ENCODE measurements around the gene MXRA7.
"Not testable (repeated sequence)": the region's sequence is repeated elsewhere in the genome, so short reads cannot be mapped to it uniquely, and the experiment has no call there.

The MXRA7 gene

DNA sequence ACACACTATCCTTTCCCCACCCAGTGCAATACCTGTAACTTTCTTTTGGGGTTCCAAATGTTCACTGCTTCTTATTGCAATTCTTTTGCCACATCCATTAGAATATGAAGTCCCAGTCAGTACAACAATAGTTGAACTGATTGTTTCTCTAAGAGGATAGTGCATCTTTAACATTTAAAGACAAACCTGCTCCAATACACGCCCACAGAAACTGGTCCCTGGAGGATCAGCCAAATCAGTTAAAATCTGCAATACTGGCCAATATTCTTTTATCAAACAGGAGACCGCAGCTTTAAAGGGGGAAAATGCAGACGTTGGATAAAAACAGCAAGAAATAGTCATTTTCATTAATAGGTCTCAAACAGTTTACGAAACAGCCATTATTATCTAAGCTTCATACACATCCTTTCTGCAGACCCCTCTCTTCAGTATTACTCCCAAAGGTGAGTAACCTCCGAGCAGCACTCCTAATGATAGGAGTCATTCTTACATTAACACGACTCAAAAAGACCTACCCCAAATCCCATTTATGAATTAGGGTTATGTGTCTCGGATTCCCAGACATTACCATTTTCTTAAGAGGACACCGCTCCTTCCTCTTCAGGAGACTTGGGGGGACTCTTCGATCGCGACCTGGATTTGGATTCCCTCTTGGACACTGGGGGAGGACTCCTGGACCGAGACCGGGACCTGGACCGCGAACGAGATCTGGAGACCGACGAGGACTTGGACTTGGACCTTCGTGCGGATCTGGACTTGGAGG lies 25.0 kb upstream of the MXRA7 start:
- no peak for DNase-seq

DNA sequence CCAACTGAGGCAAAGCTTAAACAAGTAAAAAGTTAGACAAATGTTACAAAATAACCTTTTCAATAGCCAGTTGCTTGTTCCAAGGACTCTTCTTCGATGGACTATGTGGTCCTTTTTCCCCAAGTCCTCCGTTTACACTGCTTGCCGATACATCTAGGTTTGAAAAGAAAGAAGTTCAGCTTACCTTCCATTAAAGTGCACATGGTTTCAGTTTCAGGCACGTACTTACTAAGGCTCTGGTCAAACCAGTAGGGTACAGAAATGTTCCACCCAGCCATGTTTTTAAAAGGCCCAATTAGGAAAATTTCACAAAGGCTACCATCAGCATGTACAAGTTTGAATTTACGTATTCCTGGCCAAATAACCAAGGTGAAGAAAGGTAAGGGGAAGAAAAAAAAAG lies 24.2 kb upstream of the MXRA7 start:
- no peak for DNase-seq

DNA sequence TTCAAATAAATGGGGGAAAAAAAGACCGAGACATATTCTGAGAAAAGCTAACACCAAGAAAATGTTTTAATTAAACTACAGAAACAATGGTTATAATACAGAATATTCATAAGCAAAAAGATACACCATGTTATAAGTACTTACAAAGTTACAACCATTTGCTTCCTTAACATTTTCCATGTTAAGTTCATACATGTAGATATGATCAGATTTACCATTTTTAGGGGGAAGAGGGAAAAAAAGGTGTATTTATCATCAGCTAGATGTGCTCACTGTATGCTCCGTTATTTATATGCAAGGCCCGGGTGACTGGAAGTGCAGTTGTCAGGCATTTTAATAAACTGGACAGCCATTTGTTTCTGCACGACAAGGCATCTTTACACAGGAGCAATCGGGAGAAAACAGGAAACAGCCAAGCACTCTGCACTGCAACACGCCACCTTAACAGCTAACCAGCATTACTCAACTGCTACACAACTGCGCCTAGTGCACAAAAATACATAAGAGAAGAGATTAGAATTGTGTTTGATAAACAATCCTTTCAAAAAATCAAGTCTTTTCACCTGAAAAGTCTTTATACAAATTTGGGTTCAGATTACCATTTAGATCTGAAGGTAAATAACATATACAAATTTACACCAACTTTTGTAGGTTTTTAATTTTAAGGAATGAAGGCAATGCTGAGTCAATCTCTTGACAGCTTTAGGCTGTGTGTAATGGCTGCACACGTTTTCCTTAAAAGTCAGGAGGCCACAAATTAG lies 23.5 kb upstream of the MXRA7 start:
- no peak for DNase-seq

DNA sequence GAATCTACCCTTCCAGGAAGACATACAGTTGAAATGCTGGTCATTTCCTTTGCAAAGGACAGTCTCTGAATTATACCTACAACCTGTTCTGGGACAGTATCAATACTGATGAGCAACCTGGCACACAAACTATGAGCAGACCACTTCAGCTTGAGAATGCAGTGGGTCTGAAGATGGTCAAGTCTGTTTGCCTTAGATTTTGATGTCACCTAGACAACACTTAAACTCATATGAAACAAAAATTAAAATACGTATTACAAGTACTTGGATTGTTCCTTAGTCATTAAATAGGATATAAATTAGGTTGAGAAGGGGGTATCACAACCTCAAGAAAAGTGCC lies 22.8 kb upstream of the MXRA7 start:
- no peak for DNase-seq

DNA sequence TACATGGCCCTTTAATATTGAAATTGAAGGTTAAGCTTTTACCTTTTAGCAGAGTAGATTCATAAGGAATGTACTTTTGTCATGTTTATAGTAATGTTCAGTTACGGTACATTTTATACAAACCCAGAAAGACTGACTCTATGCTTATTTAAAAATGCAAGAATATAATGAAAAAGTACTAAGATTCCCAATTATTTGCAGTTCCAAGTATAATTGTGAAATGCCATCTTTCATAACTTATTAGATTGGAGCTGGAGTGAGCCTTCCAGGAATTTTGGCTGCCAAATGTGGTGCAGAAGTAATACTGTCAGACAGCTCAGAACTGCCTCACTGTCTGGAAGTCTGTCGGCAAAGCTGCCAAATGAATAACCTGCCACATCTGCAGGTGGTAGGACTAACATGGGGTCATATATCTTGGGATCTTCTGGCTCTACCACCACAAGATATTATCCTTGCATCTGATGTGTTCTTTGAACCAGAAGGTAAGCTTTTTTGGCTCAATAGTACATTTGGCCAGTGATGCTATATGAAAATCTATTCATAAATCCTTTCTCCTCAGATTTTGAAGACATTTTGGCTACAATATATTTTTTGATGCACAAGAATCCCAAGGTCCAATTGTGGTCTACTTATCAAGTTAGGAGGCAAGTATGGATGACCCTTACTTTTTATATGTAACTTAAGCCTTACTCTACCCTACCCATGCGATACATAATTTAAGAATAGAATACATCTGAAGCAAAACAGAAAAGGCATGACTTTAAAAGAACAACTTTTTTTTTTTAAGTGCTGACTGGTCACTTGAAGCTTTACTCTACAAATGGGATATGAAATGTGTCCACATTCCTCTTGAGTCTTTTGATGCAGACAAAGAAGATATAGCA lies 22.2 kb upstream of the MXRA7 start:
- DNase-seq = no peak

DNA sequence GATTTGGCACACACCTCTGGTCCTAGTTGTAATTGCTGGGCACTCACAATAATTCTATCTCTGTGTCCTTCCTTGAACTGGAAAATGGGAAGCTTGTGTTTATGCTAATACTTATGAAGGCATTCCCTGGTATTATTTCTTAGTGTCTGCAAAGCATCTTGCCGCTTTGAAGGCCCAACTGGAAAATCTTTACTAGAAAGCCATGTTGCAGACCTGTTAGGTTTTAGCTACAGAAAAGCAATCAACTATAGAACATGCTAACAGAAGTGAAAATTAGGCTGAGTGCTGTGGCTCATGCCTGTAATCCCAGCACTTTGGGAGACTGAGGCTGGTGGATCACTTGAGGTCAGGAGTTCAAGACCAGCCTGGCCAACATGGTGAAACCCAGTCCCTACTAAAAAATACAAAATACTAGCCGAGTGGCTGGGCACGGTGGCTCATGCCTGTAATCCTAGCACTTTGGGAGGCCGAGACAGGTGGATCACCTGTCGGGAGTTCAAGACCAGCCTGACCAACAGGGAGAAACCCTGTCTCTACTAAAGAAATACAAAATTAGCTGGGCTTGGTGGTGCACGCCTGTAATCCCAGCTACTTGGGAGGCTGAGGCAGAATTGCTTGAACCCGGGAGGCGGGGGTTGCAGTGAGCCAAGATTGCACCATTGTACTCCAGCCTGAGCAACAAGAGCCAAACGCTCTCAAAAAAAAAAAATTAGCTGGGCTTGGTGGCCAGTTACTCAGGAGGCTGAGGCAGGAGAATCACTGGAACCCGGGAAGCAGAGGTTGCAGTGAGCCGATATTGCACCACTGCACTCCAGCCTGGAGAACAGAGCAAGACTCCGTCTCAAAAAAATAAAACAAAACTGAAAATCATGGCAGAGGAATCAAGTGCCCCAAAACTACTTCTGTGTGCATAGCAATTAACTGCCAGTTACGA lies 21.3 kb upstream of the MXRA7 start:
- not testable (repeated sequence) for DNase-seq

DNA sequence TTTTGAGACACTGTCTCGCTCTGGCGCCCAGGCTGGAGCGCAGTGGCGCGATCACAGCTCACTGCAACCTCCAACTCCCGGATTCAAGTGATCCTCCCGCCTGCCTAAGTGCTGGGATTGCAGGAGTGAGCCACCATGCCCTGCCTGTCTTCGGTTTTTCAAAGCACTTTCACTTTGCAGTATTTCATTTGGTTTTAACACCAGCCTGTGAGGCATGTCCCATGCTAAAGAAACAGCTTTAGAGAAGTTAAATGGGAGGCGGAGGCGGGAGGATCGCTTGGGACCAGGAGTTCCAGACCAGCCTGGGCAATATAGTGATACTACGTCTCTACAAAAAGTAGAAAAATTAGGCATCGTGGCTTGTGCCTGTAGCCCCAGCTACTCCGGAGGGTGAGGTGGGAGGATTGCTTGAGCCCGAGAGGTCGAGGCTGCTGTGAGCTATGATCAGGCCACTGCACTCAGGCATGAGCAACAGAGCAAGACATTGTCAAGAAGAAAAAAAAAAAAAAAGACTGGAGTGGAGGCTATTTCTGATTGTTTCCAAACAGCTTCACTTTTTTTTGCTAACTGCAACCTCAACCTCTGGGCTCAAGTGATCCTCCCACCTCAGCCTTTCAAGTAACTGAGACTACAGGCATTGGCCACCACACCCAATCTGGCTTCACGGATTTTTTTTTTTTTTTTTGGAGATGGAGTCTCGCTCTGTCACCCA lies 17.1 kb upstream of the MXRA7 start:
- no peak for DNase-seq

DNA sequence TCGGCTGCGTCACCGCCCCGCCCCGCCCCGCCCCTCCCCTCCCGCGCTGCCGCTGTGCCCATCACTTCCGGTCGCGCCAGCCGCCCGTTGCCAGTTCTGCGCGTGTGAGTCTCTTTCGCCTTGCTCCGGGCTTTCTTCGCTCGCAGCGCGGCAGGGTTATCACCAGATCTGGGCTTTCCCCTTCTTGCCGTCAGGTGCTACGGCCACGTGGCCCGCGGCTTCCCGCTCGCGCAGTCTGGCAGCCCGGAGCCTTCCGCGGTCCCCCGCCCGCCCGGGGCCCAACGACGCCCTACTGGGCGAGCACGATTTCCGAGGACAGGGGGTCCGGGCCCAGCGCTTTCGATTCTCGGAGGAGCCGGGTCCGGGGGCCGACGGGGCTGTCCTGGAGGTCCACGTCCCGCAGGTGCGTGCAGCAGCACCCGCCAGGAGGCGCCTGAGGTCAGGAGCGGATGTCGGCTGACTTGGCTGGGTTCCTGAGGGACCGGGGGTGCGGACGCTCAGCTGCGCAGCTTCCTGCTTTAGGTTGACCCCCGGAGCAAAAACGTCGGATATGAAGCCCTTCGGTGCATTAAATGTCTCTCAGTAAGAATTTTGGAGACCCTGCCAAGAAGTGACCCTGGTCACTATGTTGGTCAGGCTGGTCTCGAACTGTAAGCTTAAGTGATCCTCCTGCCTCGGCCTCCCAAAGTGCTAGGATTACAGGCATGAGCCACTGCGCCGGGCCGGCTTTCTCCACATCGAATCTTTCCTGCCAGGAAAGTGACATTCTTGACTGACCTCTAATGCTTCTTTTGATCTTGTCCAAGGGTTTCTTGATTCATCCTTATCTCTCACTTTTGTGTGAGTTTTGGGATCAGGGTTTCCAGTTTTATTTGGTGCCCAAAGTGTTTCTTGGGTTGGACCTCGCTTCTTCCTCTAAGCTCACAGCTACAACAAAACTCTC lies 16.3 kb upstream of the MXRA7 start, which contains the start of gene METTL23:
TSS of gene METTL23 (plus strand) at position 64 of the 943 bp plus-strand sequence. CDS start 2,872 bp downstream, outside the sequence.
- peak; percentile 73 for DNase-seq

DNA sequence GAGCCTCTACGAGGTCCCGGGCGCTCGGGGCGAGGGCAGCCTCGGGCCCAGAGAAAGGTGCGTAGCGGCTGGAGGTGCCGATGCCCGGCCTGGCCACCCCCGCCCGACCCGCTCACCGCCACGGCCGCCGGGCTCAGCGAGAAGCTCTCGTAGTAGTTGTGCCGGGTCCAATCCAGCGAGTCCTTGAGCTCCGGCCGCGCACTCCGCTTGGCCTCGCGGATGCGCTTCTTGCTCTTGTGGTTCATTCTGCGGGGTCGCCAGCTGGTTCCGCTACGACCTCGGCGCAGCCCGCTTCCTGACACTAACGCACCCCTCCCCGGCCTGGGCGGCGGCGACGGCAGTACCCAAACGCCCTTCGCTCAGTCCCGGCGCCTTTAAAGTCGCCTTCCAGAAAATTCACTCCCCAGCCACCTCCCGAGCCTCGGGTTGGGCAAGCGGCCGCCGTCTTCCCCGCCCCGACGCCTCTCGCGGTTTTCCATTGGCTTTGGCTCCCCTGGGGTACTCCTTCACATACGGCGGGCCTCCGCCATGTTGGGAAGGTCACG lies 15.5 kb upstream of the MXRA7 start, which contains the start of gene JMJD6:
TSS of gene JMJD6 (minus strand) at position 376 of the 545 bp plus-strand sequence. CDS start at position 245, 131 bp downstream.
- peak; percentile 89 for DNase-seq

DNA sequence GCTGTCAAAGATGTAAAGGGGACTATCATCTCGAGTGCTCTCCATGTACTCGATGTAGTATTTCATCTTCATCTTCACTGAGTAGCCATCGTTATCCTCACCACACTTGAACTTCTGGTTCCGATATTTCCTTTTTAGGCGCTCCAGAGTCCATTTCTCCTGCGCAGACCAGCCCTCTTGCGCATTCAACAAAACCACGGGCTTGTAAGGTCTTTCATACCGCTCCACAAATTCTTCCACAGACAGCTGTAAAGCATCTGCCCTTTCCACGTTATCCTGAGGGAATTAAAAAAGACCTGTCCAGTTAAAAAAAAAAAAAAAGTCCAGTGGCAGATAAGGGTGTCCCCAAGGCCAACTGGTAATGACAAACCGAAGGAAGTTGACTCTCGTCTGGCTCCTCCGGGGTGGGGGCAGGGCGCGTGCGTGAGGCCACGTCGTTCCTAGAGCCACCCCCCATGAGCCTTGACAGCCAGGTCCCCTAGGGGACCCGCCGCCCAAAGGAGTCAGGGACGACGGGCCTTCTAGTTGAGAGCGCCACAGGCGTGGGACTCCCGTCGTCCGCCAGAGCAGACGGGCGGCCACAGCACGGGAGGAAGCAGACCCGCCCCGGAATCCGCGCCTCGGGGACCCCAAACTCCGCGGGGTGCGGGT lies 14.9 kb upstream of the MXRA7 start:
- peak; percentile 52 for DNase-seq

DNA sequence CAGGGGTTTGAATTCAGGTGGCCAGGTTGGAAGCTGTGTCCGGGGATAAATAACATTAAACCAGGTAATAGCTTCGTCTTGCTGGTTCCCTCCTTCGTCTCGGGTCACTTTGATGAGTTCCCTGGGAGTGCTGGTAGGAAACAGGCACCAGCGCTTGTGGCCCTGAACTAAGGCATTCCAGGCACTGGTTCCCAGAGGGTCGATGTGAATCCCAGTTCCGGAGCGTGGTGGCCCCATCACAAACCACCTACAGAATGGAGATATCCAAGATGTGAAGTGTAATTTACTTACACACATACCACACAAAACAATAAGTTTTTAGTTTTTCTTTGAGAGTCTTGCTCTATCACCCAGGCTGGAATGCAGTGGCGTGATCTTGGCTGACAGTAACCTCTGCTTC lies 13.0 kb upstream of the MXRA7 start:
- DNase-seq = no peak

DNA sequence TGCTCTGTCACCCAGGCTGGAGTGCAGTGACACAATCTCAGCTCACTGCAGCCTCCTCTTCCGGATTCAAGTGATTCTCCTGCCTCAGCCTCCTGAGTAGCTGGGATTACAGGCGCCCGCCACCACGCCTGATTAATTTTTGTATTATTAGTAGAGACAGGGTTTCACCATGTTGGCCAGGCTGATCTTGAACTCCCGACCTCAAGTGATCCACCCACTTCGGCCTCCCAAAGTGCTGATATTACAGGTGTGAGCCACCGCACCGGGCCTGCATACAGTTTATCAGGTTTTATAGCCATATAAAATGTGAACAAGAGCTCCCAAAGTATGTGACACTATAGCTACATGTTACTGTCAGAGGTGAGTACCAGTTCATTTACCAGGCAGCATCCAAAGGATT lies 12.2 kb upstream of the MXRA7 start:
- DNase-seq = not testable (repeated sequence)

DNA sequence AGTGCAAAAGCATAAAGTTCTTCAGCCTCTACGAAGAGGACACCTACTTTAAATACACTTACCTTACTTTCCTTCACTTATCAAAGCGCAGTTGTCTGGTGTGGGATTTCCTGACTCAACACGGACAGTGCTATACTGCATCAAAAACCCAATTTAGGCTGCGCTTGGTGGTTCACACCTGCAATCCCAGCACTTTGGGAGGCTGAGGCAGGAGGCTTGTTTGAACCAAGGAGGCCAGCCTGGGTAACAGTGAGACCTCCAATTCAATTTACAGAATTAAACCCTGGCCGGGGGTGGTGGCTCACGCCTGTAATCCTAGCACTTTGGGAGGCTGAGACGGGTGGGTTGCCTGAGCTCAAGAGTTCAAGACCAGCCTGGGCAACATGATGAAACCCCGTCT lies 11.5 kb upstream of the MXRA7 start:
- DNase-seq = no peak

DNA sequence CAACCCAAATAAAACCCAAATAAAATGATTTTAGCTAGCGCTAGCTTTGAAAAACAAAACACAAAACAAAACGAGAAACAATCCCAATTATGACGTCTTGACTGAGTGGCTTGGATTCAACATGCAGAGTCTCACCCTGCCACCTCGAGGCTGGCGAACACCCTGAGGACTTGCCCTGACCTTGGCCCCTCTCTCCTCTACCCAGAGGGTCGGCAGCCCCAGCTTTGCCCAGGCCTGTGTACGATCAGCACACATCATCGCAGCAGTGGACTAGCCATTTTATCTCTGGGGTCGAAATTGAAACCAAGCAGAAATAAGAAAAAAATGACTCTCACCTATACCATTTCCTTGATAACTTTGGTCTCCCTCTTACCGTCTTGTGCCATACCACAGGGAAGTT lies 10.7 kb upstream of the MXRA7 start:
- no peak for DNase-seq

DNA sequence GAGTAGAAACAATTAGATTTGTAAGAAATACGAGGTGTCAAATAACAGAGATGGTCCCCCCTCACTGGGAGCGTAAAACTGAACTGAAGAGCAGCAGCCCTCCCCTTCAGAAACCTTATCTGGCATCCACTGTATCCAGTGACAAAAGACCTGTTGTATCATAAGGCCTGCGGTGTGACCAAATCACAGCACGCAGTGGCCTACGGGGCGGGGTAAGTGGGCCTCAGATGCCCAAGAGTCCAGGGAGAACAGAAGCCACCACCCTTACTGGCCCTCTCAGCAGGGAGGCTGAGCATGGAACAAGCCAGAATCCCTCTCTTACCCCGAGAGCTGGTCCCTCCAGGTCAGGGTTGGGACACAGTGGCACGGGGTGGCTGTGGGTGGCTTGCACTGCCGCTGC lies 10.2 kb upstream of the MXRA7 start:
- no peak for DNase-seq

DNA sequence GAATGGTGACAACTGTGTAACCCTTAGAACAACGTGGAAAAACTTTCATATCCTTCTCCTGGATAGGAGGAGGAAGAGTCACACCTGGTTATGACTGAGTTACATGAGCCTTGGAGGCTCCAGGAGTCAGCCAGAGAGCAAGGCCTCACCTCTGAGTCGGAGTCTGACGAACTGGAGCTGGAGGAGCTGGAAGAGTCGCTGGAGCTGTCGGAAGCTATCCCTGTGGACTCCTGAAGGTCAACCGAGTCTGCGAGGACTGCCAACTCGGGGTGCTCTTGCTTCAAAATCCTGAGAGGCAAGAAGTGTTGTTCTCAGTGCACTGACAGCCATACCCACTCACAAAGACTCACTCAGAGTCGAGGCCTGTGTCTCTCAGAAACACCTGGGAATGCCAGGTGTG lies 9.4 kb upstream of the MXRA7 start:
- no peak for DNase-seq

DNA sequence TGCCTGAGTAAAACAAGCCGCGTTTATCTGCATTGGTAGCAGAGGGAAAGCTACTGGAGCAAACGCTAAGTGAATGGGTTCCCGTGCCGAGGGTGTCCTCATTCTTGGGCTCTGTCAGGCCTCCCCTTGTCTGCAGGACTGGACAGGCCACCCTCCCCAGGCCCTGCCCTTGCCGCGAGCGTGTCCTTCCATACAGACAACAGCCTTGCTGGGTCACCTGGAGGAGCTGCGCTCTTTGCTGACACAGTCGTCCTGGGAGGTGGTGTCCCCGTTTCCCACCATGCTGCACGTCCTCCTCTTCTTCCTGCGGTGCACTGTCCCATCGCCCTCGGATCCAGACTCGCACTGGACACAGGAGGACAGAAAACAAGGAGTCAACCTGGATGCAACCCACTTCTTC lies 7.8 kb upstream of the MXRA7 start:
- DNase-seq = no peak

DNA sequence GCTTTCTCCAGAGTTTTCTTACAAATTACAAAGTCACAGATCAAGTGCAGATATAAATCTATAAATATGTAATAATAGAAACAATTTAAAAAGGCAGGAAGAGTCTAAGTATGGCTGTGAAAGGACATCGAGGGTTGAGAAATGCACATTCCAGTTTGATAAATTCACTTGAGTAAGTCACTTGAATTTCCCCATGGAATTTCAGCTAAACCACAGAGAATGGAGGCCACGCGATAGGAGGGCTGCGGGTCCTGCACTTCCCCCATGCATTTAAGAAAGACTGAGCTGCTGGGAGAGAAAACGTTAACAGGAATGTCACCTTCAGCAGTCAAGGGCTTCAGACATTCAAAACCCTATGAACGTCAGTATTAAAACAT lies 6.1 kb upstream of the MXRA7 start:
- DNase-seq = no peak

DNA sequence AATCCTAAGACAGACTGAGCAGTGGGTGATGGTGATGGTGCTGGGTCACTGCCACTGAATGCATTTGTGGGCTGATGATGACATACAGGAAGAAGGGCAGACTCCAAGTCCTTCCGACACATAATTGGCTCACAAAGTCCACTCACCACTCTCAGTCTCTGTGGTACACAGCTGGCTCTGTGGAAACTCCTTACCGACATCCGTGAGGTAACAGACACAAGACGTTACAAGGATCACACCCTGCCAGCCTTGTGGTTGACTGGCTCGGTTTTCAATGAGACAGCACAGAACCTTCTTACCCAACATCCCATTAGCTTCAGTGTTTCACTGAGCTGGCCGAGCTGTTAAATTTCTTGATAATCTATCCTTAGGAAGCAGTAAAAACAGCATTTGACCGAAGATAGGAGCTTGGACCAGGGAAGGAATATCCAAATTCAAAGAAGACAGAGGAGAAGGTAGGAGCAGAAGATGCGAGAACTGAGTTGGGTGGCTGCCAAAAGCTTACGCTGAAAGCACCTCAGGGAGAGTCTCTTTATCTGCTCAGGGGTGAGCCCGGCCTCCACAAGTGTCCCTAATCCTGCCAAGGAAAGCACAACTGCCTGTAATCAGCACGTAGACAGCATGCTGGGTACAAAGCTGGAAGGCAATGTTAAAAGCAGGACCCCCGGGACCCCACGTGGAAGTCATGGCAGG lies 5.5 kb upstream of the MXRA7 start:
- peak; percentile 47 for DNase-seq
